ENCODE measurements around the gene GET4. TPM values are rescaled to one million over a fixed set of nuclear protein-coding genes. Genes with fewer than 3 reads are reported as not detected.

The GET4 gene
- total RNA-seq, 1 donor from 2014 or later: 58.2 TPM

DNA sequence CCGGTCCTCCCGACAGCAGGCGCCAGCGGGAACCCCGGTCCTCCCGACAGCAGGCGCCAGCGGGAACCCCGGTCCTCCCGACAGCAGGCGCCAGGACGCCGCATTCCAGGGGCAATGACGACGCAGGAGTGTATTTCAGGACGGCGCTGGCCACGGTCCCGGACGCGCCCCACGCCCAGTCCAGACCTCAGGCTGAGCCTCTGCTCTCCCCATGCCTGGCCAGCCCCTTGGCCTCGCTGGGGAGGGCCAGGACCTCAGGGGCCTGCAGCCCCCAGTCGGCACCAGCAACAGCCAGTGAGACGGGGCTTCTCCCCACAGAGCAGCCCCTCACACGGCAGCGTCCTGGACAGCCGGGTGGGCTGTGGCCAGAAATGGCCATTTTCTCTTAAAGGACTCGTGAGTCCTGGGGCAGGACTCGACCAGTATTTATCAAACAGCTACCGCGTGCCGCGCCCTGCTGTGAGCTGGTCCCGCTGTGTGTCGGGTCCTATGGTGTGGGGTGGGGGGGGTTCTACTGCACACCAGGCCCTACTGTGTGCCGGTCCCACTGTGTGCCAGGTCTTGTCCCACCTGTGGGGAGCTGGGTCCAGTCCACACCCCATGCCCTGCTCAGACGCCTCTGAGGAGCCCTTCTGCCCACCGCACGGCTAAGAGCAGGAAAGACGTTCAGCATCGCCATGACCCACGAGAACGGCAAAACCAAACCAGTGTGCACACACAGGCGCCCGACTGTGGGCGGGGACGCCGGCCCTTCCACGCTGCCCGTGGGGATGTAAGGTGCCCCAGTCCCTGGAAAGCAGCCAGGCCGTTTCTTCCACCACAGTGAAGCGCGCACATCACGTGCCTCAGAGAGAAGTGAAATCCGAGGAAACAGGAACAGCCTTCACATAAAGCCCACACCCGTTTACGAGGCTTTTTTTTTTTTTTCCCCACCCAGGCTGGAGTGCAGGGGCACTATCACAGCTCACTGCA, 33.3 kb downstream of the GET4 start:
- Mint-ChIP-seq H3K9me3 (ENCODE audit: low read depth) (no peaks in the 10 kb centered on the region), H3K27ac (no peak overlapping the region), H3K36me3 (ENCODE audit: insufficient read depth) (no peaks in the 10 kb centered on the region), H3K27me3 (peaks cover 17% of the 10 kb centered on the region), H3K4me1 (ENCODE audit: low read depth) (no peaks in the 10 kb centered on the region), H3K4me3 (ENCODE audit: low read depth) (no peak overlapping the region)
- no peak for DNase-seq (ENCODE audit: low spot score, unreplicated experiment)
- no peak for TF ChIP-seq CTCF (IDR thresholded peaks at IDR 0.05; ENCODE audit: unreplicated experiment)

GRCh38 chr7:910441-910861, 34.1 kb downstream of the GET4 start:
- TF ChIP-seq CTCF (IDR thresholded peaks at IDR 0.05; ENCODE audit: unreplicated experiment): no peak
- H3K27me3 Mint-ChIP-seq: peaks cover 11% of the 10 kb centered on the region
- H3K4me1 Mint-ChIP-seq (ENCODE audit: low read depth): no peaks in the 10 kb centered on the region
- H3K9me3 Mint-ChIP-seq (ENCODE audit: low read depth): no peaks in the 10 kb centered on the region
- no peak overlapping the region for H3K27ac Mint-ChIP-seq
- H3K4me3 Mint-ChIP-seq (ENCODE audit: low read depth): peak overlapping the region; percentile 19
- H3K36me3 Mint-ChIP-seq (ENCODE audit: insufficient read depth): no peaks in the 10 kb centered on the region
- no peak for DNase-seq (ENCODE audit: low spot score, unreplicated experiment)

DNA sequence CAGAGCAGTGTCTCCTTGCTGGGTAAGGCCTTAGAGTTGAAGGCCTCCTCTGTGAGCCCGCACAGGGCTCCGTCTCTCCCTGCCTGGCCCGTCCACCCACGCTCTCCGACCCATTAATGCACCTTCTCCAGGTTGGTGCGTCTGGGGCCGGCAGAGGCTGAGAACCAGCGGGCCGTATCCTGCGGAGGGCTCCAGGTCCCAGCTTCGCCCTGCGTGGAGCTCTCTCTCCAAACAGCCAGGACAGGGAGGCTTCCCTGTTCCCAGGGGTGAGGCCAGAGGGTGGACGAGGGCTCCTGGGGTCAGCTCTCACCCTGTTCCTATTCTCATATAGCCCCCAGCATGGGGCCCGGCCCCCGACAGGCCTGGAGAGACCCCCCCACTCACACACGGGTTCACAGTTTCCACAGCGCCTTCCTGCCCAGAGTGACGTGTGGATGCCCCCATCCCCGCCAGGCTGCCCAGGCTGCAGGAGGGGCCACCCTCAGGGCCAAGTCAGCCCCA, 34.6 kb downstream of the GET4 start:
- no peak overlapping the region for H3K27ac Mint-ChIP-seq
- no peaks in the 10 kb centered on the region for H3K9me3 Mint-ChIP-seq (ENCODE audit: low read depth)

GRCh38 chr7:911791-912480, 35.6 kb downstream of the GET4 start:
- H3K27me3 Mint-ChIP-seq: peaks cover 9% of the 10 kb centered on the region
- H3K36me3 Mint-ChIP-seq (ENCODE audit: insufficient read depth): no peaks in the 10 kb centered on the region
- H3K27ac Mint-ChIP-seq: no peak overlapping the region
- no peaks in the 10 kb centered on the region for H3K4me1 Mint-ChIP-seq (ENCODE audit: low read depth)
- no peak overlapping the region for H3K4me3 Mint-ChIP-seq (ENCODE audit: low read depth)
- H3K9me3 Mint-ChIP-seq (ENCODE audit: low read depth): no peaks in the 10 kb centered on the region
- TF ChIP-seq CTCF (IDR thresholded peaks at IDR 0.05; ENCODE audit: unreplicated experiment): no peak
- DNase-seq (ENCODE audit: low spot score, unreplicated experiment): no peak

More for the DNA sequence above, 34.6 kb downstream of the GET4 start:
- H3K4me1 Mint-ChIP-seq (ENCODE audit: low read depth): no peaks in the 10 kb centered on the region
- H3K4me3 Mint-ChIP-seq (ENCODE audit: low read depth): no peak overlapping the region
- peaks cover 9% of the 10 kb centered on the region for H3K27me3 Mint-ChIP-seq
- no peak for TF ChIP-seq CTCF (IDR thresholded peaks at IDR 0.05; ENCODE audit: unreplicated experiment)
- no peaks in the 10 kb centered on the region for H3K36me3 Mint-ChIP-seq (ENCODE audit: insufficient read depth)
- DNase-seq (ENCODE audit: low spot score, unreplicated experiment): no peak
